Left colon (tissue), 2 donors: ENCODE measurements around the gene SCAMP5. TPM values are rescaled to one million over a fixed set of nuclear protein-coding genes. Genes with fewer than 3 reads are reported as not detected.
A peak's percentile ranks its signal among the peaks of the same experiment; 100 is the strongest.

Experiments used
- ATAC-seq: fragments of 200-7000 bp; cut with Tn5 transposase; one replicate; pipeline ENCODE4 v1.9.1; 2020; ENCODE audit warnings: mild to moderate bottlenecking, moderate library complexity
- DNase-seq, 2 donors: peaks; one replicate each; pipeline ENCODE4 v3.0.0-alpha.2; 2020
- intact Hi-C, 2 donors: fragments of 100-400 bp; cut with DNase I in 1 of 2; cut with micrococcal nuclease in 1 of 2; formaldehyde crosslinking; loops; one replicate each; pipeline versions ENCODE4 v1.11.2 to v1.14.0; 2022; cut with DNase I, micrococcal nuclease
- total RNA-seq, 2 donors: library from RNA; stranded (reverse); fragmentation: NEBNext Ultra II Directional; extraction: Animal tissue kit (Norgen Biotek cat#: 25700); gene quantifications; one replicate each; pipeline ENCODE4 v1.2.1, GENCODE V29; 2021
- donor health status: DM: no; HTN: no; CAD: no.
- donor health status: DM: yes; HTN: yes; CAD: no.

Gene SCAMP5
- total RNA-seq, 2 donors from 2014 or later: 4.5 to 8.6 TPM

- intact Hi-C loops: no loop called here
- DNase-seq (no peak), ATAC-seq (no peak)
These were observed 63.0 kb downstream of the SCAMP5 start for GRCh38 chr15:75058127-75058905.

- no peak for ATAC-seq
- no peak for DNase-seq
- intact Hi-C loops: no loop called here
These were observed 64.2 kb downstream of the SCAMP5 start for GRCh38 chr15:75059607-75060006.

- no peak for DNase-seq
- intact Hi-C loops: no loop called here
- no peak for ATAC-seq
These were observed 65.9 kb downstream of the SCAMP5 start for GRCh38 chr15:75061272-75061671.

- intact Hi-C loops: no loop called here
- ATAC-seq: no peak
- DNase-seq: no peak
These were observed 67.3 kb downstream of the SCAMP5 start for GRCh38 chr15:75062706-75063105.

GRCh38 chr15:75063338-75063737, 68.0 kb downstream of the SCAMP5 start:
- DNase-seq: no peak
- ATAC-seq: no peak
- intact Hi-C loops: no loop called here

GRCh38 chr15:75063889-75064288, 68.5 kb downstream of the SCAMP5 start:
- ATAC-seq: no peak
- intact Hi-C loops: no loop called here
- no peak for DNase-seq

GRCh38 chr15:75064846-75065245, 69.5 kb downstream of the SCAMP5 start:
- ATAC-seq (no peak), DNase-seq (no peak)
- intact Hi-C loops: no loop called here

- DNase-seq: no peak
- no peak for ATAC-seq
- intact Hi-C loops: no loop called here
These were observed 70.1 kb downstream of the SCAMP5 start for GRCh38 chr15:75065467-75065850.

- no peak for ATAC-seq
- intact Hi-C loops: no loop called here
- DNase-seq: no peak
These were observed 70.6 kb downstream of the SCAMP5 start for GRCh38 chr15:75065851-75066509.

GRCh38 chr15:75067123-75067830, 71.9 kb downstream of the SCAMP5 start:
- intact Hi-C loops: no loop called here
- ATAC-seq (no peak), DNase-seq (no peak)

- intact Hi-C loops: no loop called here
- DNase-seq (no peak), ATAC-seq (no peak)
These were observed 73.4 kb downstream of the SCAMP5 start for GRCh38 chr15:75068748-75069147.

- intact Hi-C loops: no loop called here
- ATAC-seq (no peak), DNase-seq (peak in 1 of 2 donors; percentile 36)
These were observed 74.0 kb downstream of the SCAMP5 start for GRCh38 chr15:75069301-75069925.

GRCh38 chr15:75070674-75071073, 75.3 kb downstream of the SCAMP5 start:
- intact Hi-C loops: loop anchor here in 1 of 2 donors (10.0 kb wide), 1 partner anchor 74 kb away; no protein-coding TSS in a partner anchor
- ATAC-seq: no peak
- DNase-seq: no peak

Other genes with a start within 250 kb of the SCAMP5 start
- not detected for gene CYP1A2, start 246.7 kb upstream of the SCAMP5 start, total RNA-seq
- gene CSK, start 213.5 kb upstream of the SCAMP5 start, total RNA-seq: 10 to 100 TPM; 84.8 to 96.9 TPM
- gene LMAN1L, start 182.7 kb upstream of the SCAMP5 start, total RNA-seq: under 1 TPM in 1 of 2 donors, not detected in 1; 0.40 TPM
- gene CPLX3, start 168.9 kb upstream of the SCAMP5 start, total RNA-seq: under 1 TPM in 1 of 2 donors, not detected in 1; 0.15 TPM
- 10 to 100 TPM; 70.7 to 83.2 TPM for gene ULK3, start 152.4 kb upstream of the SCAMP5 start, total RNA-seq
- gene SCAMP2, start 122.2 kb upstream of the SCAMP5 start, total RNA-seq: 100 to 1,000 TPM; 188 to 209 TPM
- gene MPI, start 105.5 kb upstream of the SCAMP5 start, total RNA-seq: 10 to 100 TPM; 62.2 to 76.7 TPM
- gene FAM219B, start 88.7 kb upstream of the SCAMP5 start, total RNA-seq: 10 to 100 TPM; 53.5 to 64.9 TPM
- 100 to 1,000 TPM; 564 to 684 TPM for gene COX5A, start 57.5 kb upstream of the SCAMP5 start, total RNA-seq
- gene RPP25, start 38.8 kb upstream of the SCAMP5 start, total RNA-seq: 10 to 100 TPM; 12.0 to 12.7 TPM
- gene PPCDC, start 28.0 kb downstream of the SCAMP5 start, total RNA-seq: 10 to 100 TPM; 11.1 to 13.6 TPM
- gene C15orf39, start 206.3 kb downstream of the SCAMP5 start, total RNA-seq: 10 to 100 TPM; 23.1 to 26.9 TPM